ENCODE results near the gene ZNF761. TPM values are rescaled to one million over a fixed set of nuclear protein-coding genes. Genes with fewer than 3 reads are reported as not detected.
"Not testable (repeated sequence)": the region's sequence is repeated elsewhere in the genome, so short reads cannot be mapped to it uniquely, and the experiment has no call there.

The ZNF761 gene
- total and polyA plus RNA-seq, 3 donors from 2014 or later, result 6.4 to 15.9 (median 11.2) TPM

DNA sequence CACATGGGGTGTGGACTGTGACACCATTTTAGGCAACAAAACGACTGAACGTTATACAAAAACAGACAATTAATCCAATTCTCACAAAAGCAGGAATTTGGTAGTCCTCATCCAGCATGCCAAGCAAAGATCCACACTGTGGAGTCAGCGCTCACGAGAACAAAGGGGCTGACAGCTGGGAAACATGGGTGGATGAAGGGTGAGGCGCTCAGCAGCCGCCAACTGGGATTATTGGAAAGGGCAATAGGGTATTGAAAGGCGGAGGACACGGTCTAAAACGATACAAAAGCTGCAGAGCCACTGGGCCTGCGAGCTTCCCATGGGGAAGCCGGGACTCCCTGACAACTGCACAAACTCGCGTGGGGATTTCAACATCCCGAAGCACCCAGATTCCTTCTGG is 31.1 kb downstream of the ZNF761 start:
- WGBS, 2 donors, result 40 to 56% methylated on average over 11 to 14 of the region's 14 CpGs
- Histone ChIP-seq H3K4me3 (peak overlapping the region; percentile 0 to 26), H3K27me3 (no peaks in the 10 kb centered on the region), H3K36me3 (ENCODE audit: low read depth, missing control alignments) (no peaks in the 10 kb centered on the region), H3K9me3 (no peaks in the 10 kb centered on the region), H3K27ac (no peak overlapping the region), H3K4me1 (no peaks in the 10 kb centered on the region)
- TF ChIP-seq, protein P1, sequence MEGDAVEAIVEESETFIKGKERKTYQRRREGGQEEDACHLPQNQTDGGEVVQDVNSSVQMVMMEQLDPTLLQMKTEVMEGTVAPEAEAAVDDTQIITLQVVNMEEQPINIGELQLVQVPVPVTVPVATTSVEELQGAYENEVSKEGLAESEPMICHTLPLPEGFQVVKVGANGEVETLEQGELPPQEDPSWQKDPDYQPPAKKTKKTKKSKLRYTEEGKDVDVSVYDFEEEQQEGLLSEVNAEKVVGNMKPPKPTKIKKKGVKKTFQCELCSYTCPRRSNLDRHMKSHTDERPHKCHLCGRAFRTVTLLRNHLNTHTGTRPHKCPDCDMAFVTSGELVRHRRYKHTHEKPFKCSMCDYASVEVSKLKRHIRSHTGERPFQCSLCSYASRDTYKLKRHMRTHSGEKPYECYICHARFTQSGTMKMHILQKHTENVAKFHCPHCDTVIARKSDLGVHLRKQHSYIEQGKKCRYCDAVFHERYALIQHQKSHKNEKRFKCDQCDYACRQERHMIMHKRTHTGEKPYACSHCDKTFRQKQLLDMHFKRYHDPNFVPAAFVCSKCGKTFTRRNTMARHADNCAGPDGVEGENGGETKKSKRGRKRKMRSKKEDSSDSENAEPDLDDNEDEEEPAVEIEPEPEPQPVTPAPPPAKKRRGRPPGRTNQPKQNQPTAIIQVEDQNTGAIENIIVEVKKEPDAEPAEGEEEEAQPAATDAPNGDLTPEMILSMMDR (IDR thresholded peaks at IDR 0.05), result no peak
- no peak for TF ChIP-seq POLR2A (IDR thresholded peaks at IDR 0.05)
- intact Hi-C loops (cut with DNase I; ENCODE audit: low total_unique reads), result no loop called here
- DNase-seq, result no peak

DNA sequence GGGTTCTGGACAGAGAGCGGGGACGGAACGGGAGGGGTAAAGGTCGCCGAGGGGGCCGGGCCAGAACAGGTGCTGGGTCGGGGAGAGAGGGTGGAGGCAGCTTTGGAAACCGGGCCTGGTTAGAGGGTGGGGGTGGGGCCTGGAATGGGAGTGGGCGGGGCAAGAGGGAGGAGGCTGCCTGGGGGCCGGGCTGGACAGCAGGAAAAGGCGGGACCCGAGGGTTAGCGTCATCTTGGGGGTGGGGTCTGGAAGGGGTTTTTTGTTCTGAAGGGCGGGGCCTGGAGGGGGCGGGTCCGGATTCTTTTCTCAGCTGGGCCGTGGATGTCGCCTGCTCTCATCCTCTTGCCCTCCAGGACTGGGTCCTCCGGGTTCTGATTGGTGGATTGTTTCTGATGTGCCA is 31.5 kb downstream of the ZNF761 start:
- peak; percentile 70 for DNase-seq
- H3K36me3 ChIP-seq (ENCODE audit: low read depth, missing control alignments), result no peaks in the 10 kb centered on the region
- TF ChIP-seq, protein P1 (IDR thresholded peaks at IDR 0.05), result no peak
- TF ChIP-seq POLR2A (IDR thresholded peaks at IDR 0.05), result no peak
- intact Hi-C loops (cut with DNase I; ENCODE audit: low total_unique reads), result no loop called here
- peak overlapping the region; percentile 0 to 26 for H3K4me3 ChIP-seq
- no peaks in the 10 kb centered on the region for H3K9me3 ChIP-seq
- no peaks in the 10 kb centered on the region for H3K27me3 ChIP-seq
- H3K27ac ChIP-seq, result no peak overlapping the region
- peaks cover 2% of the 10 kb centered on the region for H3K4me1 ChIP-seq
- 2 to 9% methylated on average over 6 to 19 of the region's 19 CpGs for WGBS, 2 donors

DNA sequence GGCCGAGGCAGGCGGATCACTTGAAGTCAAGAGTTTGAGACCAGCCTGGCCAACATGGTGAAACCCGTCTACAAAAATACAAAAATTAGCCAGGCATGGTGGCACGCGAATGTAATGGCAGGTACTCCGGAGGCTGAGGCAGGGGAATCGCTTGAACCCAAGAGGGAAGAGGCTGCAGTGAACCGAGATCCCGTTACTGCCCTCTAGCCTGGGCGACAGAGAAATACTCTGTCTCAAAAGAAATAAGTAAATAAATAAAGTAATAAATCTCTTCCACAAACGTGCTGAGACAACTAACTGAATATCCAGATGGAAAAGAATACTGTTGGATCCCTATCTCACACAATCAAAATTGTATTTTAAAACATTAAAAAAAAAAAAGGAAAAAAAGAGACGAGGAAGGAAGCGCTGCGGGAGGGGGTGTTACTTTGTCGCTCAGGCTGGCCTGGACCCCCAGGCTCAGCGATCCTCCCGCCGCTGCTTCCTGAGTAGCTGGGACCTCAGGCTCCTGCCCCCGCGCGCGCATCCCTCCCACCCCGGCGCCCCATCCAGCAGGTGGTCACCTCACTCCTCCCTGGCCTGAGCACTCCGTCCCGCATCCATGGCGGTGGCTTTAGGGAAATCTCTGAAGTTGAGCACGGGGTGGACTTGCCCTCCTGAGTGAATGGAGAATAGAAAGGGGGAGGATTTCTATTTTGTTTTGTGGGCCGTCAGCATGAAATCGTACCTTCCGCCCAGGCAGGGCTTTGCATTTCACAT is 35.1 kb downstream of the ZNF761 start:
- Histone ChIP-seq H3K9me3 (no peaks in the 10 kb centered on the region), H3K4me3 (peak overlapping the region; percentile 72 to 77), H3K27me3 (no peaks in the 10 kb centered on the region), H3K27ac (no peak overlapping the region), H3K36me3 (ENCODE audit: low read depth, missing control alignments) (no peaks in the 10 kb centered on the region), H3K4me1 (peaks cover 5% of the 10 kb centered on the region)
- DNase-seq, result peak; percentile 28
- intact Hi-C loops (cut with DNase I; ENCODE audit: low total_unique reads), result no loop called here
- TF ChIP-seq POLR2A (IDR thresholded peaks at IDR 0.05), result no peak
- TF ChIP-seq, protein P1 (IDR thresholded peaks at IDR 0.05), result no peak
- 7 to 10% methylated on average over 31 of the region's 31 CpGs for WGBS, 2 donors

DNA sequence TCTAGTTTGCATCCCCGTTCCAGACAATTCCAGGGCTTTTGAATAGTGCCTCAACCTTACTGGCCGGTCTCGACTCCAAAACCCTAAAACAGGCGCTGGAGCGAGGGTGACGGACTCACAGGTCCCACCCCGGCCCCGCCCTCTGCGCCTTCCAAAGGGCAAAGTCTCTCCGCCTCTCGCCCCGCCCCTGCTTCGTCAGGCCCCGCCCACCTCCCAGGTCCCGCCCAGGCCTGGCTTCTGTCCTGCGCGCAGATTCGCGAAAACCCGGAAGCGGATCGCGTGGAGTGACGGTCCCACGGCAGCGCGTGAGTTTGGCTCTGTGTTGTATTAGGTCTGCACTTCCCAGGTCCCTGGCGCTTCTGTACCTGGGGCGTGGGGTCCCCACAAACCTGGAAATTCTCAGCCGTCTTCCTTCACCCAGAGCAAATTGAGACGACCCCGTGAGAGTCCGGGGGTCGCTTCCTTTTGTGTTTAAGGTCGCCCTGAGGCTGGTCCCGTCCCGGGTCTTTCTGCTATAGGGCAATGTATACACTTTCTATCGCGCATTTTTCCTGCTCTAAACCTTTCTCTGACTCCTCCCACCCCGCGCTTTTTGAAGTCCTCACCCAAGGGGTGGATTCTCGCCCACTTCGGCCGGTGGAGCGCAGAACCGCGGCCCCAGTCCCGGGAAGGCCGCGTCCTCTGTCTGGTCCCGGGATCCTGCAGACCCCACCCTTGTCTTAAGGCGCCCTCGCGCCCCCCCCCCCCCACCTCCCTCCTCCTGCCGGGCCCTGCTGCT is 35.9 kb downstream of the ZNF761 start, which contains the start of gene ZNF813:
ZNF813 (plus strand) TSS at position 249 of the 778 bp plus-strand sequence. CDS start 16,090 bp downstream, outside the sequence.
- H3K27ac ChIP-seq, result peak within 1 kb of the TSS; percentile 10 to 80
- no peaks in the 10 kb centered on the region for H3K9me3 ChIP-seq
- TF ChIP-seq, protein P1 (IDR thresholded peaks at IDR 0.05), result no peak
- H3K27me3 ChIP-seq, result no peaks in the 10 kb centered on the region
- H3K4me1 ChIP-seq, result peaks cover 5% of the 10 kb centered on the region
- DNase-seq, result peak; percentile 98
- WGBS, 2 donors, result 0% methylated on average over 43 to 52 of the region's 55 CpGs
- intact Hi-C loops (cut with DNase I; ENCODE audit: low total_unique reads), result no loop called here
- H3K36me3 ChIP-seq (ENCODE audit: low read depth, missing control alignments), result no peaks in the 10 kb centered on the region
- peak within 1 kb of the TSS; percentile 72 to 77 for H3K4me3 ChIP-seq

DNA sequence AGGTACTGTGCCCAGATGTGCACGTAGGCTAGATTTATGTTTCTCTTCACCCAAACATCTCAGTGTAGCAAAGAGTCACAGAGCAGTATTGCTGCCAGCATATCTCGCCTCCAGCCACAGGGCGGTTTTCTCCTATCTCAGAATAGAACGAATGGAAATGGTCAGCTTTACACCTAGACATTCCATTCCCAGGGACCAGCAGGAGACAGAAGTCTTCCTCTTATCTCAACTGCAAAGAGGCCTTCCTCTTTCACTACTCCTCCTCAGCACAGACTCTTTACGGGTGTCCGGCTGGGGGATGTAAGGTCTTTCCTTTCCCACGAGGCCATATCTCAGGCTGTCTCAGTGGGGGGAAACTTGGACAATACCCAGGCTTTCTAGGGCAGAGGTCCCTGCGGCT is 36.8 kb downstream of the ZNF761 start:
- intact Hi-C loops (cut with DNase I; ENCODE audit: low total_unique reads); H3K27me3 ChIP-seq; H3K27ac ChIP-seq; H3K4me3 ChIP-seq; H3K9me3 ChIP-seq; DNase-seq; H3K4me1 ChIP-seq; H3K36me3 ChIP-seq (ENCODE audit: low read depth, missing control alignments): not testable (repeated sequence)
- WGBS, 2 donors, result 11 to 15% methylated on average over 8 of the region's 8 CpGs
